GM23248 (cell line): ENCODE results near the gene SPDYA. TPM values are rescaled to one million over a fixed set of nuclear protein-coding genes. Genes with fewer than 3 reads are reported as not detected.
A peak's percentile ranks its signal among the peaks of the same experiment; 100 is the strongest.

ENCODE experiments used
- DNase-seq: peaks from one replicate; pipeline ENCODE4 v3.0.0-alpha.2; 2015
- H2AFZ ChIP-seq: fragments of 200-600 bp; sonication (generic); 2 replicates; pipeline ENCODE4 v1.6.1; 2016; ENCODE audit warnings: antibody characterized with exemption
- H3F3A ChIP-seq: fragments of 200-600 bp; sonication (generic); 2 replicates; pipeline ENCODE4 v1.6.1; 2016; ENCODE audit warnings: mild to moderate bottlenecking, antibody characterized with exemption, mixed run types; ENCODE audit not compliant: insufficient read depth
- H3K27ac ChIP-seq: fragments of 200-600 bp; sonication (generic); 2 replicates; pipeline ENCODE4 v1.5.1; 2016; ENCODE audit warnings: mild to moderate bottlenecking
- H3K27me3 ChIP-seq: fragments of 200-600 bp; sonication (generic); replicated peaks from 2 replicates; pipeline ENCODE4 v1.6.1; 2016; ENCODE audit warnings: mild to moderate bottlenecking; ENCODE audit not compliant: insufficient read depth
- H3K36me3 ChIP-seq: fragments of 200-600 bp; sonication (generic); 2 replicates; pipeline ENCODE4 v1.6.1; 2016; ENCODE audit warnings: low read depth, mild to moderate bottlenecking
- H3K4me1 ChIP-seq: fragments of 200-600 bp; sonication (generic); 2 replicates; pipeline ENCODE4 v1.6.1; 2016; ENCODE audit warnings: mild to moderate bottlenecking; ENCODE audit not compliant: insufficient read depth
- H3K4me2 ChIP-seq: fragments of 200-600 bp; sonication (generic); one replicate; pipeline ENCODE4 v1.6.1; 2016; ENCODE audit warnings: mild to moderate bottlenecking; ENCODE audit not compliant: unreplicated experiment
- H3K4me3 ChIP-seq: fragments of 200-600 bp; sonication (generic); 2 replicates; pipeline ENCODE4 v1.5.1; 2016; ENCODE audit warnings: mild to moderate bottlenecking
- H3K79me2 ChIP-seq: fragments of 200-600 bp; sonication (generic); 2 replicates; pipeline ENCODE4 v1.6.1; 2016; ENCODE audit warnings: mild to moderate bottlenecking; ENCODE audit not compliant: insufficient read depth
- H3K9ac ChIP-seq: fragments of 200-600 bp; sonication (generic); 2 replicates; pipeline ENCODE4 v1.6.1; 2016; ENCODE audit warnings: mild to moderate bottlenecking
- H3K9me2 ChIP-seq: fragments of 200-600 bp; sonication (generic); 2 replicates; pipeline ENCODE4 v1.6.1; 2016; ENCODE audit warnings: mixed run types, mild to moderate bottlenecking, moderate library complexity; ENCODE audit not compliant: insufficient read depth
- H3K9me3 ChIP-seq: fragments of 200-600 bp; sonication (generic); one replicate; pipeline ENCODE4 v1.6.1; 2017; ENCODE audit warnings: low read depth
- H4K20me1 ChIP-seq: fragments of 200-600 bp; sonication (generic); 2 replicates; pipeline ENCODE4 v1.6.0; 2016; ENCODE audit not compliant: insufficient read depth
- EZH2 ChIP-seq: fragments of 200-600 bp; sonication (generic); IDR thresholded peaks from 2 replicates; pipeline ENCODE4 v1.6.1; 2018; ENCODE audit warnings: antibody characterized with exemption, mild to moderate bottlenecking; ENCODE audit not compliant: insufficient read depth, poor library complexity, severe bottlenecking
- EZH2phosphoT487 ChIP-seq: fragments of 200-600 bp; sonication (generic); IDR thresholded peaks from 2 replicates; pipeline ENCODE4 v1.6.1; 2018; ENCODE audit warnings: antibody characterized with exemption, moderate library complexity, mild to moderate bottlenecking, low read depth; ENCODE audit not compliant: insufficient read depth
- WGBS, 2 experiments: methylation state at CpG; one replicate each; pipeline ENCODE4 v1.1.6; 2015 to 2017; ENCODE audit warnings: low lambda C conversion rate in 2 of 2, low coverage in 1 of 2; ENCODE audit errors: missing lambda C conversion rate in 2 of 2; 5-methylcytosine and 5-hydroxymethylcytosine counted together
- in situ Hi-C: fragments of 300-500 bp; cut with MboI; formaldehyde crosslinking; loops from 2 replicates; pipeline ENCODE4 v1.15.0; 2020
- polyA plus RNA-seq: library from polyadenylated mRNA; unstranded; fragments of >200 nt; fragmentation: Nextera tagmentation; extraction: Ambion mirVana; gene quantifications from 2 replicates; pipeline ENCODE4 v1.2.1, GENCODE V29; 2016
- total RNA-seq: library from RNA; depleted of rRNA; stranded (reverse); fragments of >200 nt; shearing (Covaris generic); gene quantifications from 2 replicates; pipeline ENCODE4 v1.2.3, GENCODE V29; 2014

SPDYA gene
- total and polyA plus RNA-seq, 2 experiments from 2014 or later, result 1.2 TPM; not detected in 1

GRCh38 chr2:28818053-28818452, 7.4 kb downstream of the SPDYA start:
- no peaks in the 10 kb centered on the region for H3K9me3 ChIP-seq
- H3K36me3 ChIP-seq, result no peaks in the 10 kb centered on the region
- H3K9me2 ChIP-seq, result no peaks in the 10 kb centered on the region
- 77% methylated on average over 3 of the region's 3 CpGs for WGBS, 2 experiments
- no peak overlapping the region for H2AFZ ChIP-seq
- no peaks in the 10 kb centered on the region for H3K27me3 ChIP-seq
- no peak overlapping the region for H3K27ac ChIP-seq
- H3K4me3 ChIP-seq, result no peak overlapping the region
- H3F3A ChIP-seq, result peaks cover 5% of the 10 kb centered on the region; the same call in 1 of the 2 replicates
- no peaks in the 10 kb centered on the region for H4K20me1 ChIP-seq
- in situ Hi-C loops, result no loop called here
- no peak overlapping the region for H3K9ac ChIP-seq
- no peaks in the 10 kb centered on the region for H3K4me1 ChIP-seq
- TF ChIP-seq EZH2 (no peak), EZH2phosphoT487 (no peak)
- H3K79me2 ChIP-seq, result no peaks in the 10 kb centered on the region
- no peak overlapping the region for H3K4me2 ChIP-seq
- no peak for DNase-seq

- H3K79me2 ChIP-seq, result no peaks in the 10 kb centered on the region
- 2 to 3% methylated on average over 8 of the region's 8 CpGs for WGBS, 2 experiments
- H3K9me3 ChIP-seq, result no peaks in the 10 kb centered on the region
- no peaks in the 10 kb centered on the region for H3K9me2 ChIP-seq
- in situ Hi-C loops, result no loop called here
- no peak overlapping the region for H3K4me3 ChIP-seq
- H3K9ac ChIP-seq, result no peak overlapping the region
- TF ChIP-seq EZH2 (no peak), EZH2phosphoT487 (no peak)
- peak overlapping the region; percentile 3 for H3K4me2 ChIP-seq
- peak; percentile 51 for DNase-seq
- no peaks in the 10 kb centered on the region for H3K27me3 ChIP-seq
- no peaks in the 10 kb centered on the region for H4K20me1 ChIP-seq
- H3K4me1 ChIP-seq, result no peaks in the 10 kb centered on the region
- H2AFZ ChIP-seq, result peak overlapping the region; percentile 57; the same call in 1 of the 2 replicates
- H3K27ac ChIP-seq, result no peak overlapping the region
- H3F3A ChIP-seq, result peaks cover 5% of the 10 kb centered on the region; the same call in 1 of the 2 replicates
- no peaks in the 10 kb centered on the region for H3K36me3 ChIP-seq
These were observed 10.8 kb downstream of the SPDYA start for GRCh38 chr2:28821295-28821958.

GRCh38 chr2:28822036-28822435, 11.4 kb downstream of the SPDYA start:
- no peak overlapping the region for H2AFZ ChIP-seq
- in situ Hi-C loops, result no loop called here
- no peak overlapping the region for H3K4me3 ChIP-seq
- H3K27ac ChIP-seq, result no peak overlapping the region
- no peaks in the 10 kb centered on the region for H3K9me2 ChIP-seq
- H3K9ac ChIP-seq, result no peak overlapping the region
- no peak for TF ChIP-seq EZH2
- no peak for TF ChIP-seq EZH2phosphoT487
- no peaks in the 10 kb centered on the region for H3K27me3 ChIP-seq
- no peaks in the 10 kb centered on the region for H3K79me2 ChIP-seq
- no peak overlapping the region for H3K4me2 ChIP-seq
- H3K4me1 ChIP-seq, result no peaks in the 10 kb centered on the region
- DNase-seq, result no peak
- peaks cover 5% of the 10 kb centered on the region; the same call in 1 of the 2 replicates for H3F3A ChIP-seq
- no peaks in the 10 kb centered on the region for H3K9me3 ChIP-seq
- H4K20me1 ChIP-seq, result no peaks in the 10 kb centered on the region
- H3K36me3 ChIP-seq, result no peaks in the 10 kb centered on the region

- no peaks in the 10 kb centered on the region for H3K9me2 ChIP-seq
- TF ChIP-seq EZH2, result no peak
- TF ChIP-seq EZH2phosphoT487, result no peak
- H3K27me3 ChIP-seq, result no peaks in the 10 kb centered on the region
- peaks cover 5% of the 10 kb centered on the region; the same call in 1 of the 2 replicates for H3F3A ChIP-seq
- no peak overlapping the region for H2AFZ ChIP-seq
- WGBS, 2 experiments, result 96 to 98% methylated on average over 2 of the region's 2 CpGs
- H3K79me2 ChIP-seq, result no peaks in the 10 kb centered on the region
- no peaks in the 10 kb centered on the region for H4K20me1 ChIP-seq
- in situ Hi-C loops, result no loop called here
- no peak overlapping the region for H3K4me2 ChIP-seq
- H3K27ac ChIP-seq, result no peak overlapping the region
- no peak overlapping the region for H3K4me3 ChIP-seq
- no peak for DNase-seq
- H3K36me3 ChIP-seq, result no peaks in the 10 kb centered on the region
- H3K9me3 ChIP-seq, result no peaks in the 10 kb centered on the region
- H3K4me1 ChIP-seq, result no peaks in the 10 kb centered on the region
- no peak overlapping the region for H3K9ac ChIP-seq
These were observed 13.6 kb downstream of the SPDYA start for GRCh38 chr2:28824207-28824606.

GRCh38 chr2:28824870-28825269, 14.2 kb downstream of the SPDYA start:
- no peaks in the 10 kb centered on the region for H3K36me3 ChIP-seq
- H3K9me2 ChIP-seq, result no peaks in the 10 kb centered on the region
- TF ChIP-seq EZH2phosphoT487 (no peak), EZH2 (no peak)
- no peak overlapping the region for H3K4me2 ChIP-seq
- no peaks in the 10 kb centered on the region for H3K9me3 ChIP-seq
- H3K4me1 ChIP-seq, result no peaks in the 10 kb centered on the region
- H3F3A ChIP-seq, result peaks cover 5% of the 10 kb centered on the region; the same call in 1 of the 2 replicates
- no peaks in the 10 kb centered on the region for H4K20me1 ChIP-seq
- no peaks in the 10 kb centered on the region for H3K27me3 ChIP-seq
- in situ Hi-C loops, result no loop called here
- no peak overlapping the region for H3K9ac ChIP-seq
- no peak overlapping the region for H2AFZ ChIP-seq
- H3K27ac ChIP-seq, result no peak overlapping the region
- H3K4me3 ChIP-seq, result no peak overlapping the region
- DNase-seq, result no peak
- no peaks in the 10 kb centered on the region for H3K79me2 ChIP-seq
